ENCODE measurements around the gene CBX8.

The CBX8 gene

DNA sequence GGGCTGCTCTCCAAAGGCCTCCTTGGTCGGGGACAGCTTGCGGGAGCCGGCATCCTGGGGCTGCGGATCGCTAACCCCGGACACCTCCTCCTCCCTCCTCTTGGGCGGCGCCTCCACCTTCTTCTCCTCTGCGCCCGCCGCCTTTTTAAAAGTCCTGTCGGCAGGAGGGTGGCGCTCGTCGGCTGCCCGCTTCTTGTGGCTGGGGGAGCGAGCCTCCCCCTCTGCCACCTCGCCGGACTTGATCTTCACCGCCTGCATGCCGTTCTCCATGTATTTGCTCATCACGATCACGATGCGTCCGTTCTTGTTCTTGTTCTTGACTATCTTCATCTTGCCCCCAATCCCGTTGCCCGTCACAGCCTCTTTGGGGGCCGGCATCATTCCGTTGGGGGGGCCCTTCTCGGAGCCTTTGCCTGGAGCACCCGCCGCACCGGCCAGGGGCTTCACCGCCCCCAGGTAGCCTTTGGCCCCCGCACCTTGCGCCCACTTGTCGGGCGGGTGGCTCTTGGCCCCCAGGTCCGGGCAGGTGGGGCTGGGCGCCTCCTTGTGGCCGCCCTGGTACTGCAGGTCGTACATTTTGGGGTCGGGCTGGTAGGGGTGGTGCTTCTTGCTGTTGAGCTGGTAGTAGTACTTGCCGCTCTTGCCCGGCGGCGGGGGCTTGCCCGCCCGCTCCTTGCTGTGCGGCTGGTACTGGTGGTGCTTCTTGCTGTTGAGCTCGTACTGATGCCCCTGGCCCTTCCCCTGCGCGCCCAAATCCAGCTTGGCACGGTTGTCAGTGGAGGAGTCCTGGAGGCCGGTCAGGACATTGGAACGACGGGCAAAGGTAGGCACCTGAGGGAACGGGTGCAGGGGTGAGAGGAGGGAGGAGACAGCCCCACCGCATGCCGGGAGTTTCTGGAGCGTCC, 37.9 kb upstream of the CBX8 start:
- DNase-seq: peak in 1 of 2 experiments; percentile 43

DNA sequence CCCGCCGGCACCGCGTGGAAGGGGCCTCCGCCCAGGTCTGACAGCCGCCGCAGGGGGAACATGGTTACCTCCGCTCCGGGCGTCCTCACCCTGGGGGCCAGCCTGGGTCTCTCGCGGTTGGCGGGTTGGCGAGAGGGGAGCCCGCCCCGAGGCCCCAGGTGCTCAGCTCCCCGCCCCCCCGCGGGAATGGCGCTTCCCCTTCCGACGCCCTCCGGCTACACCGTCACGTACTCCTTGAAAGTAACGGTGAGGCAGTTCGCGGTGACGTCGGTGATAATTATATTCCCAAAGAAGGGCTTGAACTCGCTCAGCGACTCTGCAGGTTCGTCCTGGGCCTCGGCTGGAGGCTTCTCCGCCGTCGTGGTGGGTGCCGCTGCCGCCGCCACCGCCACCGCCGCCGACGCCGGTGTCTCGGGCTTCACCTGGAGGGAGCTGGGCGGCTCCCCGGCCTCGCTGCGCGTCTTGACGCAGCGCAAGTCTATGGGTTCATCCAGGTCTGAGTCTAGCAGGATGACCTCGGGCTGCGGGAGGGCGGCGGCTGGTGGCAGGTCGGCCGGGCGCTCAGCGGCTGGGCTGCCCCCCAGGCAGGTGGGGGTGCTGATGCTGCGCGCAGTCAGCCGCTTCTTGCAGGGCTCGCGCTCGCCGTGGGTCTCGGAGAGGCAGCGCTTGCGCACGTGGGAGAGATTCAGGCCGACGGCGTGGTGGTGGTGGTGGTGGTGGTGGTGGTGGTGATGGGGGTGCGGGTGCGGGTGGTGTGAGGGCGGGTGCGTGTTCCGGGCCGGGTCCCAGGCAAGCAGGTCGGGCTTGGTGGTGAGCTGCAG, 37.1 kb upstream of the CBX8 start:
- DNase-seq: no peak

DNA sequence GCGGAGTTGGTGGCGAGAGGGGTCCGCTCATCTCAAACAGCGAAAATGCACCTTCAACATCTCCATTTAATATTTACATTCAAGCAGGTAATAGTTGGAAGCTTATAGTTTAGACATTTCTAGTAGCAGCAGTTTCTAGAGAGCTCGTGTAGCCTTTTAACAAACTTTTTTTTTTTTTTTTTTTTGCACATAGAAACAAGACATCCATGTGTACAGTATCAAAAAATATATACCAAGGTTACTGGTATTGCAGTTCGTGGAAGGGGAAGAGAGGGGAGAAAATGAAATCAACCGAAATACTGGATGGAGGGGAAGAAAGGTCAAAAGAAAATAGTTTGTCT, 36.2 kb upstream of the CBX8 start:
- no peak for DNase-seq

DNA sequence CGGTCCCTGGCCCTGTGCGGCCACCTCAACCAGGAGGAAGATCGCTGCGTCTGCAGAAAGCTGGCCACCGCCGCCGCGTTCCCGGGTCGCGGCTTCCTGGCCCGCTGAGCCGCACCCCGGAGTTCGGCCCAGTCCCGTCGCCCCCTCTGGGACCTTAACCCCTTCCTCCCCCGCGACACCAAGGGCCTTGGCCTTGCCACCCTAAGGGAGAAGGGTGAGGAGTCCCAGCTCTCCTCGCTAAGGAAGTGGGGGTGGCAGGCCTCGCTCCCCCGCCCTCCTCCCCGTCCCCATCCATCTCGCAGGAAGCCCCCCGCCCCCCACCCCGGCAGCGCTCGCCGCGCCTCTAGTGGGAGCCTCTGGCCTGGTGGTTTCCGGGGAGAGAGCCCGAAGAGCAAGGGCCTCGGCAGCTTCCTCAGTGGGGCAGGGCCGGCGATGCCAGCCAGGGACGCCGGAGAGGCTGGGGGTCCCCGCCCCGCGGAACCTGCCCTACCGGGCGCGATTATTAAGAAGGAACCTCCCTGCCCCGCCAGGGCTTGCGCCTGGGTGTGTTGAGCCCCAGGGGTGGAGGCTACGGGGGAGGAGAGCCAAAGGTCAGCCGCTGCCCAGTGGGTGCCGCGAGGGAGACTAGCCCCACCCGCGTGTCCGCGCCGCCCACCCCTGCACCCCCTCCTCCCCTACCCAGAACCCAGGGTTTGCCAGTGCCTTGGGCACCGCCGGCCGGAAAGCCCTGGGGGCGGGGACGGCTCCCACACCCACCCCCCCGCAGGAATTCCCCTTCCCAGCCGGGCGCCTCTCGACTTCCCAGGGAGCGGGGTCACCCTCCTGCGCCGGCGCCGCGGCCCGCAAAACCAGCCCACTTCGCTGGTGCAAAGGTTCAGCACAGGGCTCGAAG, 35.6 kb upstream of the CBX8 start:
- no peak for DNase-seq

DNA sequence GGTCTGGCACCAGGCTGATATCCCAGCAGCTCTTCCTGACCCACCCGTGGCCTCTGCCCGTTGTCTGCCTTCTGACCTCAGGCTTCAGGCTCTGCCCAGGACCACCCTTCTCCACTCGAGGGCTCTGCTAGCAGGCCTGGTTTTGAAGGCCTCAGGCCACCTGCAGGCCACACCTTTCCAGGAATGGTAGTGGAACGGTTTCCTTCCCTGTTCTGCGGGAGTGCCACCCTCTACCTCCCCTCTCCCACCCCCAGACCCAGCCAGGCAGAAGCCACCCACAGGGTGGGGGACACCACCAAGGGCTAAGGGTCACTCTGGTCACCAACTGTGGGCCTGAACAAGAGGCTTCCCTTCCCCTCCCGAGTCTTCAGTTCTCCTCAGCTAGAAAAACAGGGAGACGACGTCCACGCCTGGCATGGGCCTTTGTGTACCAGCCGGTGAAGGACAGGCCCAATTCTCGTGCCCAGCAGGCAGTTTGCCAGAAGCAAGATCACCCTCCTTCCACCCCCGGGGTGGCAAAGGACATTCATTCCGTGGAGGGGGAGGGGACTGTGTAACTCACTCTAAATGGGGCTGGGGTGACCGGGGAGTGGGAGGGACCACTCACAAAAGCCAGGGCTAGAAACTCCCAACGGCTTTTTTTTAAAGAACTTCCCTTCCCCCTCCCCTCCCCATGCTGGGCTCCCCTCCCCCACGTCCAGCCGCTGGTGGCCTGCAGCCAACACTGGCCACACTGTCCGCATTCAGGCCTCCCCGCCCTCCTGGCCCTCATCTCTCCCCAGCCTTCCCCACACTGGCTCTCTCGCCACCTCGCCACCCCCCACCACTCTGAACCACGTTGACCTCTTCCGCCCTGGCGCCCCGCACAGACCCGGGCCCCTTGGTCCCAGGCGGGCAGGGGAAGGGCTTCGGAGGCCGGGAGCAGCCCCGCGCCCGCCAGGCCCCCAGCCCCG, 34.7 kb upstream of the CBX8 start:
- DNase-seq: no peak

DNA sequence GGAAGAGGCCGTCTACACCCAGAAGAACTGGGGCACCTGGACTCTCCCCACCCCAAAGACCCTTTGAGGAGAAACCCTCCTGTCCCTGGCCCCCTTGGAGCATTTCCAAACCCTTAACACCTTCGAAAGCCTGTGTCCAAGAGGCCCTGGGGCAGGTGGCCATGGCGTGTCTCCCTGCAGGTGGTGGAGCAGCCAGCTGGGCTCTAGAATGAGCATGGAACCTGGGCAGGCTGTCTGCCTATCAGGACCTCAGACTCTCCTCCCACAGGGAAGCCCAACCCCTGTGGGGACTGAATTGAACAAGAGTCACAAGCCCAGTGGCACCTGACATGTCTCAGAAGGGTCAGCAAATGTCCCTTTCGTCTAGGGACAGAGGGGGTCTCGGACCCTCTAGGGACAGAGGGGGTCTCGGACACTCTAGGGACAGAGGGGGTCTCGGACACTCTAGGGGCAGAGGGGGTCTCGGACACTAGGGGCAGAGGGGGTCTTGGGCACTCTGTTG, 33.9 kb upstream of the CBX8 start:
- DNase-seq: no peak

DNA sequence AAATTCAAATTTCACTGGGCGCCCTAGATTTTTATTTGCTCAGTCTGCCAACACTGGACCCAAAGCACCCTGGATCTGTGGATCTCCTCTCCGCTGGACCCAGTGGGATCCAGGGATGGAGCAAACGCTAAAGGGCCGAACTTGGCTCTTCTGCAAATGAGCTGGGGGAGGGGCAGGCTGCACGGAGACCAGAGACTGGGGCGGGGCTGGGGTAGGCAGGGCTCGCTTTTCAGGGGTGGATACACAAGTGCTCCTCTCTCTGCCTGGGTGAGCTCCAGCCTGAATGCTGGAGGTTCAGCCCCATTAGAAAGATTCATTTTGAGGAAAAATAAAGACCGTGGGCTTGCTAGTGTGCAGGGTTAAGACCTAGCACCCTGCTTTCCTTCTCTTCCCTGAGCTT, 33.4 kb upstream of the CBX8 start:
- no peak for DNase-seq

DNA sequence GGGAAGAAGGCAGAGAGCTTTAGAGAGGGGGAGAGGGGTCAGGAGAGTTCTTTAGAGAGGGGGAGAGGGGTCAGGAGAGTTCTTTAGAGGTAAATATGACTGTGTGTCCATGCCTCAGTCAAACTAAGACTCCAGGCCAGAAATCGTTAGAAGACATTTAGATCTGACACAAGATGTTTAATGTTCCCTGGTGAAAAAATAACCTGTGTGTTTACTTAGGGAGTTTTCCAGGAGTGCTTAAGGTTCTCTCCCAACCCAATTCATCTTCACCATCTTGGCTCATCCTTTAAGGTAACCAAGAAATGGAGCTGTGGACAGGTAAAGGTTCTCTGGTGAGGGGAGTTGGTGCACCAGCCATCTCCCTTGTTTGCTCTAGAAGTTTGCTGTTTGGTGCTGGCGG, 32.6 kb upstream of the CBX8 start:
- DNase-seq: no peak

DNA sequence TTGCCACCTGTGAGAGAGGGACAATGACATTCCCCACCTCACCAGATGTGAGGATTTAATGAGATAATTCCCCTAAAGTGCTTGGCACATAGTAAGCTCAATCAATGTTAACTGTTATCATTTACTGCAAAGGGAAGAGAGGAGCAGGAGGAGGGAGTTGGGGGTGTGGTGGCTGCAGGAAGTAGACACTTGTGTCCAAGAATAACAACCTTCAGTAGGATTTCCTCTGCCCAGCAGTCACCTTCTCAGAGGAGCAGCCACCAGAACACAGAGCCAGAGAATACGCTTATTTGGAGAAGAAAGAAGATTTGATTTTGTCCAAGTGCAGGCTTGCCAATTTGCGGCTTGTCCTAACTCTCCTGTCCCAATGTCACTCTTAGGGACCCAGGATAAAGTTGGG, 32.1 kb upstream of the CBX8 start:
- DNase-seq: no peak

DNA sequence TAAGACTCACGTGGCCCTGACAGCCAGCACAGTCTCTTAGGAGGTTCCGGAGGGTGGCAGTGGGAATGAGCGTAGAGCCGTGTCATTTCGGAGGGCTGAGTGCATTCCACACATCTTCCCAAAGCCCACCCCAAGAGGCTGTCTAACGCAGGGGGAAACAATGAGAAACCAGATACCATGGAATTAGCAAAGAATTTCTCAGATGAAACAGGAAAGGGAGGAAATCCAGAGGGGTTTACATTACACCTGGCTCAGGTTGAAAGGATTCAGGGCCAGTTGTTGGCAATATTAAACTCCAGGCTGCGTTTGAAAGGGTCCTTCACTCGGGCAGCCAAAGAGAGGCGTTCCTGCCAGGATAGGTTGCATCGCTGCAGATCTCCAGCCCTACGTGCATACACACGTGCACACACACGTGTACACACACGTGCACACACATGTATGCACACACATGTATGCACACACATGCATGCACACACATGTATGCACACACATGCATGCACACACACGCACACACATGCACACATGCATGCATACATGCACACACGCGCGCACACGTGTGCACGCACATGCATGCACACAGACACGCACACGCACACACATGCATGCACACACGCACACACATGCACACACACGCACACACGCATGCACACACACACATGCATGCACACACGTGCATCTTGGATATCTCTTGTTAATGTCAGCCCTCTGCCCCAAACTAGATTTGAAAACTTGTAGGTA, 30.1 kb upstream of the CBX8 start:
- no peak for DNase-seq

DNA sequence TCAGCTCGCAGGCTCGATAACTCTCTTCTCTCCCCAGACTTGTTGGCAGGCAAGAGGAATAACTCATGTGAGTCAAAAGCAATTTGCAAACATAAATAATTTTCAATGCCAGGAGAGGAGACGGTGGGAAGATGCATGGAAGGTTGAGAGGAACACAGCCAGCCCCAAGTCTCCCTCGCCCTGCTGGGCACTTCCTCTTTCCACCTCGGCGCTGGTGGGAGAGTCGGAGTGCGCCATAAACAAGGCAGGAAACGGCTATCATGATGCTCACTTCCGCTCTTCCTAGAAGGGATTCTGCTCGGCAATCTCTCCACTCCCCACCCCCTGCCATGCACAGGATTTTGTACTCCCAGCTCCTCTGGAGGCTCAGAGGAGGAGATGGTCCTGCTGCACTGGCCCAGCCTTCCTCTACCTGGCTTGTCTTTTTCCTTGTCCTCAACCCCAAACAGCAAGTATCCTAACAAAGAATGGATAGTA, 29.4 kb upstream of the CBX8 start:
- no peak for DNase-seq

DNA sequence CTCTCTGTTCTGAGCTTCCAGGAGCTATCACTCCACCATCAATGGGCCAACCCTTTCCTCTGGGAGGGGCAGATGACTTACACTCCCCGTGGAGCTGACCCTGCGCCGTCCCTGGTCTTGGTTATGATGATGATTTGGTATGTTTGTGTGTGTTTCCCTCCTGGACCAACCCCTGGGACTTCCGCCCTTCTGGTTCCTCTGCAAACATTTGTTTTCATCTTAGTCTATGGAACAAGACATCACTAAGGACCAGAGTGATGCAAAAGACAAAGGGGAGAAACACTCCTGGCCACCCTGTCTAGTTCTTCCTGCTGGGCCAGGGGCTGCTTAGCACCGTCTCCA, 28.7 kb upstream of the CBX8 start:
- no peak for DNase-seq

DNA sequence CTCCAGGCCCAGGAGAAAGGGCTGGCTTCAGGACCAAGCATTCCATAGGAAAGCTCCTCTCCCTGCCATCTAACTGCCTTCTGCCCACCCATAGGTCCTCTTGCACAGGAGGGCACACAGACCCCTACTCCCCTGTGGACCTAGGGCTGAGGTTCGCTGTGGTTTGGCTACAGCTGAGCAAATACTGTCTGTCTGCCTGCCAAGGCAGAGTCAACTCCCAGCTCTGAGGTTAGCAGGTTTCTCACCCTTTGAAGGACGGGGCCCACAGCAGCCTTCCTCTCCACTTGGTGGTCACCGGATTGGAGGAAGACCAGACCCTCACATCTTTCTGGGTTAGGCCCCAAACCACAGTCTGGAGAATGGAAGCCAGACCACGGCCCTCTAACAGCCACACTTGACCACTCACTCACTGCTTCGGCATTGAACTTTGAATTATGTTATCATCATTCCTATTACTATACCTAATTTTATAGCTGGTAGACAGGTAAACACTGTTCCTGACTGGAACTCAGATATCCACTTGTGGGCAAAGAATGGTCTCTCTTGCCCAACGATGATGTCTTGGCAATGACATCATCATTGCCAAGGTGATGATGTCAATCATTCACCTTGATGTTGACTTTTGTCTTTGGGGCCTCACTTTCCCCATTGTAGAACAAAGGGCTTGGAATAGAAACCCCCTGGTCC, 28.2 kb upstream of the CBX8 start:
- no peak for DNase-seq

DNA sequence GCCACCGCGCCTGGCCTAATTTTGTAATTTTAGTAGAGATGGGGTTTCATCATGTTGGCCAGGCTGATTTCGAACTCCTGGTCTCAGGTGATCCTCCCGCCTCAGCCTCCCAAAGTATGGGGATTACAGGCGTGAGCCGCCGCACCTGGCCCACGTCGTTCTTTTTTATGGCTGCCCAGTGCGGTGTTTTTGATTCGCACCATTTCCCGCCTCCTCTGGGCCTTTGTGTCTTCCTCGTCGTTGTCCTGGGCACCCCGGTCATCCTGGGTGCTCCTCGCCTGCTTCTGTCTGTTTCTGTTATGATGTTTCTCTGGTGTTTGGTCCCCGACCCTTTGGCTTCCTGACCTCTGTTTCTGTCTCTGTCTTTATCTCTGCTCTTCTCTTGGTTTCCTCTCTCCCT, 27.4 kb upstream of the CBX8 start:
- no peak for DNase-seq

DNA sequence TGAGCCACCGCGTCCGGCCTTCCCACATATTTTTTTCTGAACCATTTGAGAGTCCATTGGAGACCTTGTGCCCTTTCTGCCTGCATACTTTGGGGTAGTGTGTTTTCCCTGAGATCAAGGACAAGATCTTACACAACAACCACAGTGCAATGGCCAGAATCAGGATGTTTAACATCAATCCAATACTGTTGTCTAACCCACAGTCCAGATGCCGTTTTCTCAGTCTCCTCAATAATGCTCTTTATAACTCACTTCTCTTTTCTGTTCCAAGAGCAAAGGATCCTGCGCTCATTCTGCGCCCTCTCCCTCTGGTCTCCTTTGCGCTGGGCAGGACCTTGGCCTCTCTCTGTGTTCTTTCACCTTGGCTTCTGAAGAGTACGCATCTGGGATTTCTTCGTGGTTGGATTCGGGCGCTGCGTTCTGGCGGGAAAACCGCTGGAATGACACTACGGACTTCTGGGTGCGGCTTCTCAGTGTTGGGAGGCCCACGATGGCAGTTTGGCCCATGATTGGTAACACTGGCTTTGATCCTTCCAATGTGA, 25.8 kb upstream of the CBX8 start:
- DNase-seq: no peak

DNA sequence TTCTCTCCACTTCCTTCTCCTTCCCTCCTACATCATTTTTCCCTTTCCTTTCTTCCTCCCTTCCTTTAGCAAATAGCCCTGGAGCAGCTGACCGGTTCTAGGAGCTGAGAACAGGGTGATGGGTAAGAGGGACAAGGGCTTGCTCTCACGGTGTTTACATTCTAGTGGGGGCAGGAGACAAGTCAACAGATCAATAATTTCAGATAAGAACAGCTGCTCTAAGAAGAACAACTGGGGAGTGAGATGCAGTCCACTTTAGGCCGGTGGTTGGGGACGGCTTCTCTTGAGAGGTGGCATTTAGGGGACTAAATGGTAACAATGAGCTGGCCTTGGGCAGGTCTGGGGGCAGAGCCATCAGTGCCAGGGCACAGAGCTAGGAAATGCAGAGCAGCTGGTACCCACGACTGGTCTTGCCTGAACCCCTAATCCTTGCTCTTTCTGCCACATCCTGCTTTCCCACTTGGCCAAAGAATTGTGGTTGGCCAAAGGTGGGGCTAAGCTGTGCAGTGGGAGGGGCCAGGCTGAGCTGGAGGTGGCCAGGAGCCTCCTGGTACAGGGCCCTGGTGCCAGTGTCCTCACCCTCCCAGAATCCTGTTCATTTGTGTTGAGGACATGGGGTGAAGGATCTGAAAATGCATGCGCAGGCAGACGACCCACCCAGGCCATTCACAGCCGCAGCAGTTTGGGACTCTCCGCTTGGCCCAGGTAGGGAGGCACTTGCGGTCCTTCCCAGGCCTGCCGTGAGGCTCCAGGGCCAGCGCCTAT, 24.6 kb upstream of the CBX8 start:
- DNase-seq: no peak

DNA sequence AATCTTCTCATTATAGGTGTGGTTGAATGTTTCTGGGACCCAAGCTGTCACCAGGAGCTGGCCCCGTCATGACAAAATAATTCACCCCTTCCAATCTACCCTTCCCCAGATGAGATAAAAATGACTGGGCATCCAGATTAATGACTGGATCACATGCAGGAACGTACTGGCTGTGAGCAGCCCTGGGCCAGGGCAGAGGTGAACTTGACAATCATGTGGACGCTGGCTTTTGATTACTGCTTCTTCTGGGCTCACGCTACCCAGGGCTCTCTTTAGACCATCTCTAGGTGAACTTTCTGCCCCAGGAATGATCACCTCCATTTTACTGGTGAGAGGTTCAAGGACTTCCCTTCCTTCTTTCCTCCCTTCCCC, 24.1 kb upstream of the CBX8 start:
- no peak for DNase-seq

DNA sequence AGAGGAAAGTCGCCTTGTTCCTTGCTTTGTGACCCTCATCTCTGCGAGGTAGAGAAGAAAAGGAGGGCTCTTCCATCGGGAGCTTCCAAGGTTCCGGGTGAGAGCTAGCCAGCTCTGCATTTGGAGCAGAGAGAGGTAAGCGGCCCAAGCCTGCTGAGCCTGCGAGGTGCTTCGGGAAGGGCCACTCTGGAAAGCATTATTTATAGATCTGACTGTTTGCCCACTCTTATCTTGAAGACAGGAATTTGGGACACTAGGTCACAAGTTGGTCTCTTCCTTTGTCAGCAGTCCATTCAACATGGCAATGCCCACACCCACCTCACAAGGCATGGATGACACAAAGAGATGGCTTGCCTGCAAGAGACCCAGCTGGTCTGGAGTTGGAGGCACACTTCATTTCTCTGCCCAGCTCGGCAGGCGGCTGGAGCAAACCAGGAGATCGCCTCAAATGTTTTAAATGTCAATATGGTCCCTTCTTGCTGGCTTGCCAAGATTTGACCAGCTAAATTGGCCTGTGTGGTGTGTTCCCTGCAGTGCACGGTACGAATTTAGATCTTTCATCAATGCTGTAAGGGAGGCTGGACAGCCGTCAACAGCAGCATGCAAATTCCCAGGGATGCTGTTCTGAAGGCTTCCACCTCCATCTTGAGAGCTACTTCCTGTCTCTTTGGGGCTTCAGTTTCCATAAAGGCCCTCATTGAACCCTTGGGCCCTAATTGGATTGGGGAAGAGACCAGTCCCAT, 22.8 kb upstream of the CBX8 start:
- DNase-seq: no peak

DNA sequence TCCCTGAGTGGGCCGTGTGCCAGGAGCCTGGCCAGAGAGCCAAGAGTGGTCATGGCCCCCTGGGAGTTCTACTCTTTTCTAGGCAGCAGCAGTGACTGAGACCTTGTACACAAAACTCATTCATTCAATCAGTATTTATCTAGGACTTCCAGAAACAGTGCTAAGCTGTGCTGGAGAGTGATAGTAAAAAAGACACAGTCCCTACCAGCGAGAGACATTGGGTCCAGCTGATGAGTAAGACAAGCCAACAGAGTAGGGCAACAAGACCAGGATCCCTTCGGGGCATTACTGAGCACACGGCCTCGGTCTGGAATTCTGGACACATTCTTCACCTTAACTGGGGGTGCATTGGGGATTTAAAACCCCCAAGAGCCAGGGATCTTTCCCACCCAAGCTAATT, 22.2 kb upstream of the CBX8 start:
- DNase-seq: no peak
